H1 (cell line): ENCODE data around the gene IQCH. TPM values are rescaled to one million over a fixed set of nuclear protein-coding genes. Genes with fewer than 3 reads are reported as not detected.

Experiments used
- BACH1 ChIP-seq: IDR thresholded peaks from 2 replicates; pipeline ENCODE4 v1.6.1; 2012; ENCODE audit warnings: low read length, improper control_type of control experiment
- BRCA1 ChIP-seq: IDR thresholded peaks from 2 replicates; pipeline ENCODE4 v1.6.1; 2012; ENCODE audit warnings: low read depth, low read length, improper control_type of control experiment
- CEBPB ChIP-seq: IDR thresholded peaks from 2 replicates; pipeline ENCODE4 v1.6.1; 2012; ENCODE audit warnings: low read depth, low read length
- CHD1 ChIP-seq: IDR thresholded peaks from 2 replicates; pipeline ENCODE4 v1.6.1; 2012; ENCODE audit warnings: low read depth, low read length, improper control_type of control experiment
- CTBP2 ChIP-seq: IDR thresholded peaks from 2 replicates; pipeline ENCODE4 v1.7.0; 2011; ENCODE audit warnings: borderline replicate concordance, mild to moderate bottlenecking, moderate library complexity, mixed read lengths, low read length; ENCODE audit not compliant: insufficient read depth, insufficient read length
- GABPA ChIP-seq: IDR thresholded peaks from 2 replicates; pipeline ENCODE4 v1.6.1; 2011; ENCODE audit warnings: mild to moderate bottlenecking, low read length, moderate library complexity, borderline replicate concordance; ENCODE audit not compliant: insufficient read depth
- GTF2F1 ChIP-seq: IDR thresholded peaks from 2 replicates; pipeline ENCODE4 v1.6.1; 2012; ENCODE audit warnings: low read depth, low read length, improper control_type of control experiment, borderline replicate concordance
- NANOG ChIP-seq: IDR thresholded peaks from 2 replicates; pipeline ENCODE4 v1.6.1; 2011; ENCODE audit warnings: low read length, low read depth, mild to moderate bottlenecking, inconsistent platforms; ENCODE audit not compliant: insufficient read depth, poor library complexity, severe bottlenecking
- polyA plus RNA-seq, 7 experiments: library from polyadenylated mRNA; depleted of rRNA in 3 of 7; stranded (reverse) in 5 of 7; unstranded in 2 of 7; fragments of >200 nt in 5 of 7; fragments of 200-250 nt in 2 of 7; gene quantifications; 1 replicate in 5 of 7; 2 replicates in 1 of 7; 4 replicates in 1 of 7; pipeline versions ENCODE4 v1.2.1 to v1.2.3, GENCODE V29; 2011 to 2013; ENCODE audit warnings: missing spikeins in 2 of 7, mixed read lengths in 2 of 7
- total RNA-seq: library from RNA; stranded (reverse); fragmentation: NEBNext Ultra II Directional; extraction: Animal tissue kit (Norgen Biotek cat#: 25700); gene quantifications from 2 replicates; pipeline ENCODE4 v1.2.1, GENCODE V29; 2021
- TF ChIP-seq, protein P1 (sequence below): fragments of 300-600 bp; sonication (generic); IDR thresholded peaks from 2 replicates; pipeline ENCODE4 v1.7.1; 2012; ENCODE audit warnings: low read length, moderate library complexity, mild to moderate bottlenecking, inconsistent platforms; ENCODE audit not compliant: insufficient replicate concordance

The IQCH gene
- total and polyA plus RNA-seq, 2 of the 8 experiments (the other 6 are each of a cell fraction or from before 2014, with no cell fraction given), result 0.60 to 1.9 TPM

DNA sequence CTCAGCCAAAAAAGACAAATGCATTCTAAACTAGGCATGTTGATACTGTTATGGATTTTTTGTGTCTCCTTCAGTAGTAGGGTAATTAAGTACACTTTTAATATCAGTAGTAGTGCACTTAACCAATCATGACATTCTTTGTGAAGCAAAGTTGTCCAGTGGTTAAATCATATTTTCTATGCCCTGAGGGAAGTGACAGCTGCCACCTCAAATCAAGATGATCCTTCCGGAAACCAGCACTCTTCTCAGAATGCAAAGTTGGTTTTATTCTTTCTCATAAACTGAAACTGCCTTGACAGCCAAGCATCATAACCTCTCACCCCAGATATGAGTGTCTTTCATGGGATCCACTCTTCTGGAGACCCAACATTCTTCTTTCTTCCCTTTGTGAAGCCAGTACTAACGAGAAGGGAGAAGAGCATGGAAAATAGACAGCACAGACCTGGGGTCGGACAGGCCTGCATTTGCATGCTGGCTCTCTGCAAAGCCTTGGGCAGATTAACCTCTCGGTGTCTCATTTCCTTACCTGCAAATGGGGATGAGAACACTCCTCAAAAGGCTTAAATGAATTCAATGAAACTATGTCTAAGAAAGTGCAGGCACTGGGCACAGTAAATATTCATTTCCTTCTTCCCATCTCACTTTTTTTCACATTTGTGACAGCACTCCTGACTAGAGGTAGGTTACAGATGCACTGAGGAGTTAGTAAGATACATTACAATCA, 13.3 kb upstream of the IQCH start (continued):
- TF ChIP-seq, protein P1, sequence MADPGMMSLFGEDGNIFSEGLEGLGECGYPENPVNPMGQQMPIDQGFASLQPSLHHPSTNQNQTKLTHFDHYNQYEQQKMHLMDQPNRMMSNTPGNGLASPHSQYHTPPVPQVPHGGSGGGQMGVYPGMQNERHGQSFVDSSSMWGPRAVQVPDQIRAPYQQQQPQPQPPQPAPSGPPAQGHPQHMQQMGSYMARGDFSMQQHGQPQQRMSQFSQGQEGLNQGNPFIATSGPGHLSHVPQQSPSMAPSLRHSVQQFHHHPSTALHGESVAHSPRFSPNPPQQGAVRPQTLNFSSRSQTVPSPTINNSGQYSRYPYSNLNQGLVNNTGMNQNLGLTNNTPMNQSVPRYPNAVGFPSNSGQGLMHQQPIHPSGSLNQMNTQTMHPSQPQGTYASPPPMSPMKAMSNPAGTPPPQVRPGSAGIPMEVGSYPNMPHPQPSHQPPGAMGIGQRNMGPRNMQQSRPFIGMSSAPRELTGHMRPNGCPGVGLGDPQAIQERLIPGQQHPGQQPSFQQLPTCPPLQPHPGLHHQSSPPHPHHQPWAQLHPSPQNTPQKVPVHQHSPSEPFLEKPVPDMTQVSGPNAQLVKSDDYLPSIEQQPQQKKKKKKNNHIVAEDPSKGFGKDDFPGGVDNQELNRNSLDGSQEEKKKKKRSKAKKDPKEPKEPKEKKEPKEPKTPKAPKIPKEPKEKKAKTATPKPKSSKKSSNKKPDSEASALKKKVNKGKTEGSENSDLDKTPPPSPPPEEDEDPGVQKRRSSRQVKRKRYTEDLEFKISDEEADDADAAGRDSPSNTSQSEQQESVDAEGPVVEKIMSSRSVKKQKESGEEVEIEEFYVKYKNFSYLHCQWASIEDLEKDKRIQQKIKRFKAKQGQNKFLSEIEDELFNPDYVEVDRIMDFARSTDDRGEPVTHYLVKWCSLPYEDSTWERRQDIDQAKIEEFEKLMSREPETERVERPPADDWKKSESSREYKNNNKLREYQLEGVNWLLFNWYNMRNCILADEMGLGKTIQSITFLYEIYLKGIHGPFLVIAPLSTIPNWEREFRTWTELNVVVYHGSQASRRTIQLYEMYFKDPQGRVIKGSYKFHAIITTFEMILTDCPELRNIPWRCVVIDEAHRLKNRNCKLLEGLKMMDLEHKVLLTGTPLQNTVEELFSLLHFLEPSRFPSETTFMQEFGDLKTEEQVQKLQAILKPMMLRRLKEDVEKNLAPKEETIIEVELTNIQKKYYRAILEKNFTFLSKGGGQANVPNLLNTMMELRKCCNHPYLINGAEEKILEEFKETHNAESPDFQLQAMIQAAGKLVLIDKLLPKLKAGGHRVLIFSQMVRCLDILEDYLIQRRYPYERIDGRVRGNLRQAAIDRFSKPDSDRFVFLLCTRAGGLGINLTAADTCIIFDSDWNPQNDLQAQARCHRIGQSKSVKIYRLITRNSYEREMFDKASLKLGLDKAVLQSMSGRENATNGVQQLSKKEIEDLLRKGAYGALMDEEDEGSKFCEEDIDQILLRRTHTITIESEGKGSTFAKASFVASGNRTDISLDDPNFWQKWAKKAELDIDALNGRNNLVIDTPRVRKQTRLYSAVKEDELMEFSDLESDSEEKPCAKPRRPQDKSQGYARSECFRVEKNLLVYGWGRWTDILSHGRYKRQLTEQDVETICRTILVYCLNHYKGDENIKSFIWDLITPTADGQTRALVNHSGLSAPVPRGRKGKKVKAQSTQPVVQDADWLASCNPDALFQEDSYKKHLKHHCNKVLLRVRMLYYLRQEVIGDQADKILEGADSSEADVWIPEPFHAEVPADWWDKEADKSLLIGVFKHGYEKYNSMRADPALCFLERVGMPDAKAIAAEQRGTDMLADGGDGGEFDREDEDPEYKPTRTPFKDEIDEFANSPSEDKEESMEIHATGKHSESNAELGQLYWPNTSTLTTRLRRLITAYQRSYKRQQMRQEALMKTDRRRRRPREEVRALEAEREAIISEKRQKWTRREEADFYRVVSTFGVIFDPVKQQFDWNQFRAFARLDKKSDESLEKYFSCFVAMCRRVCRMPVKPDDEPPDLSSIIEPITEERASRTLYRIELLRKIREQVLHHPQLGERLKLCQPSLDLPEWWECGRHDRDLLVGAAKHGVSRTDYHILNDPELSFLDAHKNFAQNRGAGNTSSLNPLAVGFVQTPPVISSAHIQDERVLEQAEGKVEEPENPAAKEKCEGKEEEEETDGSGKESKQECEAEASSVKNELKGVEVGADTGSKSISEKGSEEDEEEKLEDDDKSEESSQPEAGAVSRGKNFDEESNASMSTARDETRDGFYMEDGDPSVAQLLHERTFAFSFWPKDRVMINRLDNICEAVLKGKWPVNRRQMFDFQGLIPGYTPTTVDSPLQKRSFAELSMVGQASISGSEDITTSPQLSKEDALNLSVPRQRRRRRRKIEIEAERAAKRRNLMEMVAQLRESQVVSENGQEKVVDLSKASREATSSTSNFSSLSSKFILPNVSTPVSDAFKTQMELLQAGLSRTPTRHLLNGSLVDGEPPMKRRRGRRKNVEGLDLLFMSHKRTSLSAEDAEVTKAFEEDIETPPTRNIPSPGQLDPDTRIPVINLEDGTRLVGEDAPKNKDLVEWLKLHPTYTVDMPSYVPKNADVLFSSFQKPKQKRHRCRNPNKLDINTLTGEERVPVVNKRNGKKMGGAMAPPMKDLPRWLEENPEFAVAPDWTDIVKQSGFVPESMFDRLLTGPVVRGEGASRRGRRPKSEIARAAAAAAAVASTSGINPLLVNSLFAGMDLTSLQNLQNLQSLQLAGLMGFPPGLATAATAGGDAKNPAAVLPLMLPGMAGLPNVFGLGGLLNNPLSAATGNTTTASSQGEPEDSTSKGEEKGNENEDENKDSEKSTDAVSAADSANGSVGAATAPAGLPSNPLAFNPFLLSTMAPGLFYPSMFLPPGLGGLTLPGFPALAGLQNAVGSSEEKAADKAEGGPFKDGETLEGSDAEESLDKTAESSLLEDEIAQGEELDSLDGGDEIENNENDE, result no peak
- TF ChIP-seq GTF2F1 (no peak), BRCA1 (no peak), GABPA (no peak), CEBPB (no peak), CHD1 (no peak), CTBP2 (no peak), BACH1 (no peak), NANOG (no peak)
